8988T (cell line): ENCODE measurements around the gene FAM168B.
"Not testable (repeated sequence)": the region's sequence is repeated elsewhere in the genome, so short reads cannot be mapped to it uniquely, and the experiment has no call there.

Source experiments
- DNase-seq: peaks from one replicate; pipeline ENCODE4 v3.0.0; 2011

Gene FAM168B

GRCh38 chr2:131093006-131093695 lies at the start of gene FAM168B:
Gene FAM168B, minus strand, starts transcription at chr2:131093460. Its CDS starts 10,814 bp downstream, at chr2:131082646.
- peak; percentile 86 for DNase-seq

- DNase-seq: no peak
These were observed 49.6 kb upstream of the FAM168B start for GRCh38 chr2:131142849-131143248.

GRCh38 chr2:131140581-131140980 lies 47.3 kb upstream of the FAM168B start:
- DNase-seq: no peak

GRCh38 chr2:131132729-131133128 lies 39.5 kb upstream of the FAM168B start:
- DNase-seq: no peak

- no peak for DNase-seq
These were observed 37.0 kb upstream of the FAM168B start for GRCh38 chr2:131130298-131130596.

GRCh38 chr2:131127981-131128380 lies 34.7 kb upstream of the FAM168B start:
- DNase-seq: no peak

GRCh38 chr2:131127076-131127475 lies 33.8 kb upstream of the FAM168B start:
- DNase-seq: no peak

- no peak for DNase-seq
These were observed 33.2 kb upstream of the FAM168B start for GRCh38 chr2:131126436-131126835.

GRCh38 chr2:131125195-131125757 lies 32.0 kb upstream of the FAM168B start:
- no peak for DNase-seq

GRCh38 chr2:131123192-131123591 lies 29.9 kb upstream of the FAM168B start:
- no peak for DNase-seq

- DNase-seq: no peak
These were observed 29.2 kb upstream of the FAM168B start for GRCh38 chr2:131122496-131122895.

GRCh38 chr2:131121464-131121863 lies 28.2 kb upstream of the FAM168B start:
- no peak for DNase-seq

- DNase-seq: no peak
These were observed 27.6 kb upstream of the FAM168B start for GRCh38 chr2:131120815-131121317.

GRCh38 chr2:131115752-131116151 lies 22.5 kb upstream of the FAM168B start:
- no peak for DNase-seq

- not testable (repeated sequence) for DNase-seq
These were observed 21.7 kb upstream of the FAM168B start for GRCh38 chr2:131114950-131115349.

- no peak for DNase-seq
These were observed 20.4 kb upstream of the FAM168B start for GRCh38 chr2:131113566-131114227.

- DNase-seq: no peak
These were observed 19.3 kb upstream of the FAM168B start for GRCh38 chr2:131112529-131112928.

GRCh38 chr2:131105950-131106801 lies 12.9 kb upstream of the FAM168B start:
- no peak for DNase-seq

GRCh38 chr2:131105156-131105949 lies 12.1 kb upstream of the FAM168B start, which contains the start of gene PLEKHB2:
Gene PLEKHB2, plus strand, starts transcription at chr2:131105336. Its CDS starts 15,606 bp downstream, at chr2:131120942.
- peak; percentile 75 for DNase-seq

- DNase-seq: no peak
These were observed 11.4 kb upstream of the FAM168B start for GRCh38 chr2:131104487-131105155.

- no peak for DNase-seq
These were observed 9.9 kb upstream of the FAM168B start for GRCh38 chr2:131103165-131103564.
